ENCODE results near the gene UVRAG. TPM values are rescaled to one million over a fixed set of nuclear protein-coding genes. Genes with fewer than 3 reads are reported as not detected.

Gene UVRAG
- total RNA-seq, 4 donors from 2014 or later, result 27.3 to 38.7 (median 33.6) TPM

GRCh38 chr11:76139314-76139713 lies 324.3 kb downstream of the UVRAG start:
- WGBS, 2 donors, result 91 to 95% methylated on average over 2 of the region's 2 CpGs
- Histone ChIP-seq H3K4me1 (peaks cover 0 to 6% (median 0%) of the 10 kb centered on the region in 4 donors), H3K36me3 (peaks cover 0 to 30% (median 6%) of the 10 kb centered on the region in 3 donors), H3K9me3 (no peaks in the 10 kb centered on the region), H3K27ac (no peak overlapping the region), H3K4me3 (no peak overlapping the region), H3K27me3 (no peaks in the 10 kb centered on the region)
- TF ChIP-seq POLR2A (IDR thresholded peaks at IDR 0.05) (no peak), CTCF (IDR thresholded peaks at IDR 0.05) (no peak), EP300 (IDR thresholded peaks at IDR 0.05) (no peak)
- DNase-seq (ENCODE audit: low spot score in 2 of 2), result no peak

GRCh38 chr11:76140912-76141574 lies 326.0 kb downstream of the UVRAG start:
- Histone ChIP-seq H3K27me3 (no peaks in the 10 kb centered on the region), H3K4me1 (no peaks in the 10 kb centered on the region), H3K27ac (no peak overlapping the region), H3K9me3 (no peaks in the 10 kb centered on the region), H3K36me3 (peaks cover 0 to 30% (median 6%) of the 10 kb centered on the region in 3 donors), H3K4me3 (no peak overlapping the region)
- WGBS, 2 donors, result 91 to 93% methylated on average over 22 of the region's 22 CpGs
- TF ChIP-seq EP300 (IDR thresholded peaks at IDR 0.05), result no peak
- TF ChIP-seq POLR2A (IDR thresholded peaks at IDR 0.05), result no peak
- TF ChIP-seq CTCF (IDR thresholded peaks at IDR 0.05), result no peak
- DNase-seq (ENCODE audit: low spot score in 2 of 2), result no peak

- Histone ChIP-seq H3K4me3 (no peak overlapping the region), H3K27ac (no peak overlapping the region), H3K27me3 (no peaks in the 10 kb centered on the region), H3K9me3 (no peaks in the 10 kb centered on the region), H3K4me1 (no peaks in the 10 kb centered on the region), H3K36me3 (peaks cover 0 to 30% (median 6%) of the 10 kb centered on the region in 3 donors)
- WGBS, 2 donors, result 90 to 91% methylated on average over 12 of the region's 12 CpGs
- no peak for DNase-seq (ENCODE audit: low spot score in 2 of 2)
- TF ChIP-seq EP300 (IDR thresholded peaks at IDR 0.05) (no peak), POLR2A (IDR thresholded peaks at IDR 0.05) (no peak), CTCF (IDR thresholded peaks at IDR 0.05) (no peak)
Observed at GRCh38 chr11:76141901-76142588, 327.0 kb downstream of the UVRAG start.

DNA sequence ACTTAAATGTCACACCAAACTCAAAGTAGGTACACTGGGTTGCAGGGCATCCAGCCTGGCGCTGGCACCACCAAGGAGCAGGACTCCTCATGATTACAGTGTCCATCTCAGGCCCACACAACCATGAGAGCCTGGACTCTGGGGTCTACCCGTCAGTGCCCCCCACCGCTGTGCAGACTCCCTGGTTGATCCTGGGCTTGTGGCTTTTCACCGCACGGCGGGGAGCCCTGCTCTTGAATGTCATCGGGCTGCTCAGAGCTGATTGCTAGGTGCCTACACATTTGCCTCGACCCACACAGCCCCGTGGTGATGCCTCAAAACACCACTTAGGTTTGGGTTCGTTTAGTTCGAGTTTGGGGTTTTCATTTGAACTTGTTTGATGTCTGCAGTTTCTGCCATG lies 328.3 kb downstream of the UVRAG start:
- WGBS, 2 donors, result 88 to 95% methylated on average over 10 to 11 of the region's 11 CpGs
- Histone ChIP-seq H3K27me3 (no peaks in the 10 kb centered on the region), H3K4me3 (no peak overlapping the region), H3K36me3 (peaks cover 0 to 30% (median 6%) of the 10 kb centered on the region in 3 donors), H3K27ac (no peak overlapping the region), H3K4me1 (no peaks in the 10 kb centered on the region), H3K9me3 (no peaks in the 10 kb centered on the region)
- TF ChIP-seq POLR2A (IDR thresholded peaks at IDR 0.05), result no peak
- no peak for TF ChIP-seq EP300 (IDR thresholded peaks at IDR 0.05)
- TF ChIP-seq CTCF (IDR thresholded peaks at IDR 0.05), result no peak
- DNase-seq (ENCODE audit: low spot score in 2 of 2), result no peak

- H3K9me3 ChIP-seq, result no peaks in the 10 kb centered on the region
- DNase-seq (ENCODE audit: low spot score in 2 of 2), result no peak
- no peak overlapping the region for H3K27ac ChIP-seq
- WGBS, 2 donors, result 81 to 85% methylated on average over 14 of the region's 14 CpGs
- no peak for TF ChIP-seq POLR2A (IDR thresholded peaks at IDR 0.05)
- no peak for TF ChIP-seq CTCF (IDR thresholded peaks at IDR 0.05)
- TF ChIP-seq EP300 (IDR thresholded peaks at IDR 0.05), result no peak
- peaks cover 0 to 6% (median 3%) of the 10 kb centered on the region in 4 donors for H3K4me1 ChIP-seq
- H3K36me3 ChIP-seq, result peaks cover 0 to 13% (median 0%) of the 10 kb centered on the region in 3 donors
- no peaks in the 10 kb centered on the region for H3K27me3 ChIP-seq
- no peak overlapping the region for H3K4me3 ChIP-seq
Observed at GRCh38 chr11:76147106-76147740, 332.2 kb downstream of the UVRAG start.

All from tibial nerve (tissue), 4 donors.